ENCODE results near the gene FMNL3. TPM values are rescaled to one million over a fixed set of nuclear protein-coding genes. Genes with fewer than 3 reads are reported as not detected.
"Not testable (repeated sequence)": the region's sequence is repeated elsewhere in the genome, so short reads cannot be mapped to it uniquely, and the experiment has no call there.

FMNL3 gene
- polyA plus RNA-seq, 1 donor from 2014 or later = 5.6 TPM

DNA sequence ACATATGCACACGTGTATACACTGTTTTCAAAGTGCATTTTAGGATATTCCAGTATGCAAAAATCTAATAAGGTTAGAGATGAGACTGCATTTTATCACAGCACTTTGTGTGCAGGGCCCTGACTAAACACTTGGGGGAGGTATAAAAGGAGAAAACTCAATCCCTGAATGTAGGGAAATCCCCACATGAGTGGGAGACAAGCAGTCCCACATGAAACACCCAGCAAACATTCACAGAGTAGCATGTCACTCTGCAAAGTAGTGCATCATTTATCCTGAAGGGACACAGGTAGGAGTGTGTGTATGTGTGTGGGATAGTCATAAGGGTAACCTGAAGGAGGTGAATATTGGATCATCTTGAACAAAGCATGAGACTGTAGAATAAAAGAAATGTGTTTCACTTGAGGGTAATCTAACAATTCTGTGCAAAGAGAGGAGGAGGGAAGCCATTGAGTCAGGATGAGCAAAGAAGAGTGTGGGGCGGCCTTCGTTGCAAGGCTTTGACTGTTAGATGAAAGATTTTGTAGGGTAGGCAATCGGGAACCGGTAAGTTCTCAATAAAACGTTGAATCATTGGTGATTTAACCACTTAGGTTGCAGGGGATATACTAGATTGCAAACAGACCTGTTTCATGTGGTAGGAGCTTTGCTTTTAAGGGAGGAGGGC, 80.9 kb downstream of the FMNL3 start:
- H3K9me3 Mint-ChIP-seq = no peaks in the 10 kb centered on the region
- H3K4me1 Mint-ChIP-seq = peaks cover 8 to 15% (median 13%) of the 10 kb centered on the region in 3 donors
- no peak overlapping the region for H3K27ac Mint-ChIP-seq
- no peaks in the 10 kb centered on the region for H3K36me3 Mint-ChIP-seq
- H3K27me3 Mint-ChIP-seq = no peaks in the 10 kb centered on the region
- no peak overlapping the region for H3K4me3 Mint-ChIP-seq

- Mint-ChIP-seq H3K9me3 (no peaks in the 10 kb centered on the region), H3K27ac (peak overlapping the region in 2 of 3 donors; percentile 24 to 74), H3K4me3 (no peak overlapping the region), H3K4me1 (peaks cover 14 to 21% (median 18%) of the 10 kb centered on the region in 3 donors), H3K27me3 (no peaks in the 10 kb centered on the region), H3K36me3 (no peaks in the 10 kb centered on the region)
Measured at GRCh38 chr12:49624921-49625577, 82.2 kb downstream of the FMNL3 start.

DNA sequence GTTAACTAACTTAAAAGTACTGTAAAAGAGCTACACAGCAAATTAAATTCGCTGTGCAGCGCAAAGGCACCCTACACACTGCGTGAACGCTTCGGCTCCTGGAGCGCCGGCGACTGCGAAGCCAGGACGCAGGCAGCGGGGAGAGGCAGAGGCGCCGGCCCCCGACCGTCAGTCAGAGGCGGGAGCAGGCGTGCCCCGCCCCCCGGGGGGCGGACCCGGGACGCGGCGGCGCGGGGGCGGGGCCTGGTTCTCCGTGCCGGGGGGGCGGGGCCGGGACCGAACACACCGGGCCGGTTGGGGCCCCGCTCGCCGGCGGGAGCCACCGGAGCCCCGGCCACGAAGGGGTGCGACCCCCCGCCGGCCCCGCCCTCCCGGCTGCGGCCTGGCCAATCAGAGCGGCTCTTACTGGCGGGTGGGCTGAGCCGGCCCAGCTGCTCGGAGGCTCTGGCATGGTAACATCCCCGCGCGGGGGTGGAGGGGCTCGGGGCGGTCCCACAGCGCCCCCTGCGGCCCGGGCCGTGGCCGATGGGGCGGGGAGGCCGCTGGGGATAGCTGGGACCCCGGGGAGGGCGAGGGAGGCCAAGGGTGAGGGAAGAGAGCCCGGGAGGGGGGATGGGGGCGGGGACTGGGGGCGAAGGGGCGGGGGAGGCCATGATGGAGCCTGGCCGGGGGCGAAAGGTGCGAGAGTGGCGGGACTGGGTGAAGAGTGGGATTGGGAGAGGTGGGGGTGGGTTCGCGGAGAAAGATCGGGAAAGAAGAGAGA, 83.9 kb downstream of the FMNL3 start, which contains the start of gene PRPF40B:
PRPF40B (plus strand) TSS at position 420 of the 763 bp plus-strand sequence; CDS start at position 450, 30 bp downstream.
- peak within 1 kb of the TSS; percentile 91 to 98 (median 94) for H3K27ac Mint-ChIP-seq
- H3K36me3 Mint-ChIP-seq = no peaks in the 10 kb centered on the region
- H3K9me3 Mint-ChIP-seq = no peaks in the 10 kb centered on the region
- peaks cover 3% of the 10 kb centered on the region for H3K27me3 Mint-ChIP-seq
- peak within 1 kb of the TSS; percentile 90 to 98 (median 94) for H3K4me3 Mint-ChIP-seq
- H3K4me1 Mint-ChIP-seq = peaks cover 14 to 29% (median 18%) of the 10 kb centered on the region in 3 donors

DNA sequence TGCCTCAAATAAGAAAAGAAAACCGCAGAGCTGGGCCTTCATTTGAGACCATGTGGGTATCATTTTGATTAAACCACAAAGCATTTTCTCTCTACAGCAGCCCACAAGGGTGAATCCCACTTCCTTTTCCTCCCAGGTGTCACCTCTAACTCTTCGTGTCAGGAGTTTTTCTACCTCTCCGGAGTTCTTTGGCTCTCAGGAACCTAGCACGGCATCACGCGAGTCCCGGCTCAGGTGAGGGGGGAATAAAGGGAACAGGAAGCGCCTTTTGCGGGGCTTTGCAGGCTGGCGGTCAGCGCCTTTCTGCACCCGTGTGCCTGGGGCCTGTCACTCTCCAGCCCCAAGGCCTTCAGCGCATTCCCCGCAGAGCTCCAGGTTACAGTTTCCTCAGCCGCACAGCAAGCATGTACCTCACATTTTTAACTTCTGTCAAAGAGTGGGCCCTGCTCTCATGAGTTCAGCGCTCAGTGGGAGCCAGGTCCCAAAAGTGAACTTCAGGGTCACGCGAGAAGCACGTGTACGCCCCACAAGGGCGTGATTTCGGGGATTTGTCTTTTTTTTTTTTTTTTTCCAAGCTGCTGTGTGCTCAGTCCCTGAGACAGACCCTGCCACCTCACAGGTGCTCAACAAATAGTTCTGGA, 84.6 kb downstream of the FMNL3 start:
- Mint-ChIP-seq H3K4me3 (peak overlapping the region; percentile 90 to 98 (median 94)), H3K4me1 (peaks cover 14 to 30% (median 18%) of the 10 kb centered on the region in 3 donors), H3K27ac (peak overlapping the region; percentile 91 to 98 (median 94)), H3K27me3 (peaks cover 5% of the 10 kb centered on the region), H3K36me3 (no peaks in the 10 kb centered on the region), H3K9me3 (no peaks in the 10 kb centered on the region)

GRCh38 chr12:49621651-49622500, 85.3 kb downstream of the FMNL3 start:
- Mint-ChIP-seq H3K27ac (peak overlapping the region; percentile 91 to 98 (median 94)), H3K27me3 (peaks cover 5% of the 10 kb centered on the region), H3K9me3 (no peaks in the 10 kb centered on the region), H3K4me1 (peaks cover 14 to 30% (median 18%) of the 10 kb centered on the region in 3 donors), H3K36me3 (no peaks in the 10 kb centered on the region), H3K4me3 (peak overlapping the region; percentile 90 to 98 (median 94))

- no peaks in the 10 kb centered on the region for H3K36me3 Mint-ChIP-seq
- peak overlapping the region in 2 of 4 donors; percentile 34 to 55 for H3K4me3 Mint-ChIP-seq
- H3K27me3 Mint-ChIP-seq = peaks cover 5% of the 10 kb centered on the region
- H3K4me1 Mint-ChIP-seq = peaks cover 14 to 30% (median 16%) of the 10 kb centered on the region in 3 donors
- H3K9me3 Mint-ChIP-seq = no peaks in the 10 kb centered on the region
- H3K27ac Mint-ChIP-seq = peak overlapping the region in 1 of 3 donors; percentile 72
Measured at GRCh38 chr12:49619286-49619685, 87.9 kb downstream of the FMNL3 start.

DNA sequence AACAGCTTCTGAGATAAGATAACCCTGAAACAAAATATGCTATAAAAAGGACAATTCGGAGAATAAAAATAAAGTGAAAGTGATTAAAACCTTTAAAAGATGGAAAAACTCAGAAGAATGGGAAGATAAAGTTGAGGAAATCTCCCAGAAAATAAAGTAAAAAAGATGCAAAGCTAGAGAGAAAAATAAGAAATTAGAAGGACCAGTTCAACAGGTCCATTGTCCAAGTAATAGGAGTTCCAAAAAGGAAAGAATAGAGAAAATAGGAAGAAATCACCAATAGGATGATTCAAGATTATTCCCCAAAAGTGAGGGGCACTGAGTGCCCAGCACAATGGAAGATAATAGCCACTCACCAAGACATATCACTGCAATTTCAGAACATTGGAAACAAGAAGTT, 88.6 kb downstream of the FMNL3 start:
- peak overlapping the region in 2 of 4 donors; percentile 55 to 70 for H3K4me3 Mint-ChIP-seq
- no peaks in the 10 kb centered on the region for H3K36me3 Mint-ChIP-seq
- H3K9me3 Mint-ChIP-seq = no peaks in the 10 kb centered on the region
- peaks cover 13 to 30% (median 14%) of the 10 kb centered on the region in 3 donors for H3K4me1 Mint-ChIP-seq
- H3K27me3 Mint-ChIP-seq = peaks cover 5% of the 10 kb centered on the region
- H3K27ac Mint-ChIP-seq = no peak overlapping the region

DNA sequence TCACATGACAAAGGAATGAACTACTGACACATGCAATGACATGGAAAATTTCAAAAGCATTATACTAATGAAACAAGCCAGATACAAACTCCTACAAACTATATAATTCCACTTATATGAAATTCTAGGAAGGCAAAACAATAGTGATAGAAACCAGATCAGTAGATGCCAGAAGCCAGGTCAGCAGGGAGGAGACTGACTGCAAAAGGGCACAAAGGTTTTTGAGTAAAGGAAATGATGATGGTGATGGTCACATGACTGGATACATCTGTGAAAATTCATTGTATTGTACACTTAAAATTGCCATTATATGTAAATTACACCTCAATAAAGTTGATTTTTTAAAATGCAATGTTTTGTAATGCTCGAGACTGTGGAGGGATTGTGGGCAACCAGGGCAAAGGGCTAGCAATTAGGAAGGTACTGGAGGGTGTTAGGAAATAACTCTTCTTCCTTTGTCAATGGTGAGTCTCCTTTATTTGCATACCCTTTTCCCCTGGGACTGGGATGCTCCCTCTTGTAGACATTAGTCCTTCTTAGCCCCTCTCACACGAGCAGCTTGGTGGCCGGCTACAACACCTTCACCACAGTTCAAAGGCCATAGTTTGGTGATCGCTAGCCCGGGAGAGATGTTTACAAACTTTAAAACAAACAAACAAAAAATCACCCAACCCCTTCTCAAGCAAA, 90.5 kb downstream of the FMNL3 start:
- Mint-ChIP-seq H3K4me3 (no peak overlapping the region), H3K9me3 (no peaks in the 10 kb centered on the region), H3K36me3 (no peaks in the 10 kb centered on the region), H3K27ac (peak overlapping the region in 1 of 3 donors; percentile 35), H3K27me3 (peaks cover 5% of the 10 kb centered on the region), H3K4me1 (peaks cover 6 to 20% (median 8%) of the 10 kb centered on the region in 3 donors)

GRCh38 chr12:49615725-49616124, 91.5 kb downstream of the FMNL3 start:
- Mint-ChIP-seq H3K27ac (no peak overlapping the region), H3K4me3 (no peak overlapping the region), H3K9me3 (no peaks in the 10 kb centered on the region), H3K4me1 (peaks cover 0 to 11% (median 0%) of the 10 kb centered on the region in 3 donors), H3K36me3 (no peaks in the 10 kb centered on the region), H3K27me3 (peaks cover 5% of the 10 kb centered on the region)

- Mint-ChIP-seq H3K27me3 (peaks cover 4% of the 10 kb centered on the region), H3K4me3 (no peak overlapping the region), H3K27ac (no peak overlapping the region), H3K4me1 (no peaks in the 10 kb centered on the region), H3K36me3 (peaks cover under 1% of the 10 kb centered on the region), H3K9me3 (peaks cover 0 to 4% (median 0%) of the 10 kb centered on the region in 3 donors)
Measured at GRCh38 chr12:49612210-49612609, 95.0 kb downstream of the FMNL3 start.

GRCh38 chr12:49610785-49611184, 96.4 kb downstream of the FMNL3 start:
- not testable (repeated sequence) for H3K9me3 Mint-ChIP-seq, H3K4me1 Mint-ChIP-seq, H3K4me3 Mint-ChIP-seq, H3K36me3 Mint-ChIP-seq, H3K27me3 Mint-ChIP-seq, H3K27ac Mint-ChIP-seq

DNA sequence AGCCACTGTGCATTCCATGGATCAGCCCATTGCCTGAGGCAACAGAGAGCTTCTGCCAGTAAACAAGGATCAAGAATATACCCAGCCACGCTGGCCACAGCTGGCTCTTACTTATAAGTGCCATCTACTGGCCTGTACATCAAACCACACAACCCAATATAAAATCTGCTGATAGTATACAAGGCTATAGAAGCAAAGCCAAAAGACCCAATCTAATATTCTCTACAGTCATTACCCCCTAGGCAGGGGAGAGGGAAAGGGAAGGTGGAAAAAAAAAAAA, 97.4 kb downstream of the FMNL3 start:
- Mint-ChIP-seq H3K4me3 (no peak overlapping the region), H3K9me3 (peaks cover 0 to 4% (median 0%) of the 10 kb centered on the region in 3 donors), H3K36me3 (peaks cover 2% of the 10 kb centered on the region), H3K27me3 (peaks cover 4% of the 10 kb centered on the region), H3K4me1 (no peaks in the 10 kb centered on the region), H3K27ac (no peak overlapping the region)

GRCh38 chr12:49609059-49609874, 97.9 kb downstream of the FMNL3 start:
- no peak overlapping the region for H3K4me3 Mint-ChIP-seq
- no peak overlapping the region for H3K27ac Mint-ChIP-seq
- H3K9me3 Mint-ChIP-seq = peaks cover 0 to 4% (median 0%) of the 10 kb centered on the region in 3 donors
- no peaks in the 10 kb centered on the region for H3K4me1 Mint-ChIP-seq
- H3K27me3 Mint-ChIP-seq = peaks cover 4% of the 10 kb centered on the region
- peaks cover 2% of the 10 kb centered on the region for H3K36me3 Mint-ChIP-seq
